SIG-M5 (cell line): Measurements from ENCODE around the gene KRTAP17-1.
"Not testable (repeated sequence)": the region's sequence is repeated elsewhere in the genome, so short reads cannot be mapped to it uniquely, and the experiment has no call there.

Experiments
- DNase-seq: peaks from one replicate; lab custom pipeline; 2025; lab: John Stamatoyannopoulos, UW

The KRTAP17-1 gene, protein sequence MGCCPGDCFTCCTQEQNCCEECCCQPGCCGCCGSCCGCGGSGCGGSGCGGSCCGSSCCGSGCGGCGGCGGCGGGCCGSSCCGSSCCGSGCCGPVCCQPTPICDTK

DNA sequence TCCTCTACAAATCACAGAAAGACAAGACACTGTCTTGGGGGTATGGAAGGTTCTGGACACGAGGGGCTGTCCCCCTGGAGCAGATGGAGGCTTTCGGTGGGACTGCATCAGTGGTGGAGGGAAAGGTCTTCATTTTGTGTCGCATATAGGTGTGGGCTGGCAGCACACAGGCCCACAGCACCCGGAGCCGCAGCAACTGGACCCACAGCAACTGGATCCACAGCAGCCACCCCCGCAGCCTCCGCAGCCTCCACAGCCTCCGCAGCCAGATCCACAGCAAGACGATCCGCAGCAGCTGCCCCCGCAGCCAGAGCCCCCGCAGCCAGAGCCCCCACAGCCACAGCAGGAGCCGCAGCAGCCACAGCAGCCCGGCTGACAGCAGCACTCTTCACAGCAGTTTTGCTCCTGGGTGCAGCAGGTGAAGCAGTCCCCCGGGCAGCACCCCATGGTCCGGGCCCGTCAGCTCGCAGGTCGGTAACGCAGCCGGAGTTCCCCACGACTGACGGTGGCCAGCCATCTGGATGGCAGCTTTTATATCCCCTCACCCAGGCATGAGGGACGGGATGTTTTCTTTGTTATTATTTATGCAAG, at the start of gene KRTAP17-1:
Gene KRTAP17-1, minus strand, starts transcription at position 507 of the 591 bp plus-strand sequence. Its CDS starts 60 bp downstream, at position 447.
- no peak for DNase-seq

DNA sequence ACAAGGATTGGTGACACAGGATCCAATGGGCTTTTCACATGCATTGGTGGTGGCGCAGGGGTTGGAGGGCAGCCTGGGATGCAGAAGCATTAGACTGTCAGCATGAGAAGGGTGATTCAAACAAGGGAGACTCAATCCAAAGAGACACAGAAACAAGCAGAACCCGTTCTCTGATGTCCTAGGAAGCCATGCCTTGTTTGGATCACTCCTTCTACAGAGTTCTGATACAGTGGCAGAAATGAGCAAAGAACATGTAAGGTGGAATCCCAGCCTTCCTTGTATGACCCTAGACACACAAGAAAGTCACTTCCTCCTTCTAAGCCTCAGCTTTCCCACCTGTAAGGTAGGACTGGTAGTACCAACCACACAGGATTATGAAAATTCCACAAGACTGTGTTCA, 48.4 kb upstream of the KRTAP17-1 start:
- no peak for DNase-seq

GRCh38 chr17:41360296-41360995, 44.9 kb upstream of the KRTAP17-1 start:
- no peak for DNase-seq

- no peak for DNase-seq
Observed at GRCh38 chr17:41354536-41354935, 39.0 kb upstream of the KRTAP17-1 start.

DNA sequence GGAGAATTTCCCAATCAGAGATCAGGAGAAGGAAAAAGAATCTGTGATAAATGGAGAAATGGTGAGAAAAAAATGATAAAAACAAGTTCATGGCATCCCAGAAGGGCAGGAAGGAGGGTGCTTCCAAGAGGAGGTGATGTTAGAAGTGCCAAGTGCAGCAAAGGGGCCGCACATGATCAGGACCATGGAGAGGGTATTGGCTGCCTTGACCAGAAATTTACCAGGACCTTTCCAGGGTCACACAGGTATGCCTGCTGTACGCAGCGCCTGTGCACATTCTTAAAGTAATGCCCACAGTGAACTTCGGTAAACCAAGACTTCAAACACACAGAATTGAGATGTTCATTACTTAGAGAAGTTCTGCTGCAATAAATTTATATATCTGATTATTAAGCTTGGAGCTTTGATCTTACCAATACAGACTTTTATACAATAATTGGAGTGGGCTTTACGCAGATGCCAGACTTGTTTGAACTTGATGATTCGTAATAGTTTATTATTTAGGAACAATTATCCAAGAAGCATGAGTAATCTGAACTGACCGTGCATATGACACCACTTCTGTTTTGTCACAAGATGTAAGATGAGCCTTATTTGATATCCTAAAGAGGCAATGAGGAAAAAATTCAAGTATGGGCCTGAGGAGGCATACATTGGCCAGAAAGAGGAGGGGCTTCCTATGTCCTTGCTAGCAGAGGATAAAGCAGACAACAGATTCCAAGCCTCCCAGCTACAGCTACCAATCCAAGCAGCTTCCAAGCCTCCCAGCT, 37.3 kb upstream of the KRTAP17-1 start:
- no peak for DNase-seq

- DNase-seq, result no peak
Observed at GRCh38 chr17:41351177-41351576, 35.7 kb upstream of the KRTAP17-1 start.

- not testable (repeated sequence) for DNase-seq
Observed at GRCh38 chr17:41350381-41350878, 34.9 kb upstream of the KRTAP17-1 start, which contains the start of gene KRT33A. Gene KRT33A (minus strand): TSS chr17:41350828. CDS start chr17:41350767, 61 bp downstream.

DNA sequence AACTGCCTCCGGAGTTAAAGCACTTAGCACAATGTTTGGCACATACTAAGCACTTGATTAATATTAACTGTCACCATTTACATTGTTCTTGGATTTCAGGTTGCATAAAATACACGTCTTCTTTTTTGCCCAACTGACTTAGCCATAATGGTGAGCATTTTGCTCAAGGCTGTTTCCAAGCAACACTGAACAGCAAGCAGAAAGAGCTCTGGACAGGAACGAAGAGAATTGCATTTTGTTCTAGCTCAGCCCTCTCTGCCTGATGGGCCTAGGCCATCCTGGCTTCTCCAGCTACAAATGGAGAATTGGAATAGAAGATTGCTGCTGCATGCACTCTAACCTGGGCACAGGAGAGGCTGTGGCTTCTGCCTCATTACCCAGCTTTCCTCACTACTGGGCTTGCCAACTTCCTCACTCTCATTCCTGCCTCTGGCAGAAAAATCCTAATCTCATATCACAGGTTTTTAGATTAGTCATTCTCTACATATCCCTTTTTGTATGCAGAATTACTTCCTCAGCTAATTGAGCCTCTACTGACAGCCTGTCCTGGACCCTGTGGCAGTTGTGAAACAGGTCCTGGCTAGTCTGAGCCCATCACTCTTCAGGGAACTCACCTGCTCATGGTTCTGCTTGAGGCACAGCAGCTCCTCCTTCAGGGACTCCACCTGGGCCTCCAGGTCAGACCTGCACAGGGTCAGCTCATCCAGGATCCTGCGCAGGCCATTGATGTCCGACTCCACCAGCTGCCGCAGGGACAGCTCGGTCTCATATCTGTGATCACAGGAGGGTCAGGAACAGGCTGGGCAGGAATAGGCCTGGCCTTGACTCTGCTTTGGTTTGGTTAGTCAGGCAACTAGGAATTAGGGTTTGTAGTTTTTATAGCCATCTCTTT, 32.6 kb upstream of the KRTAP17-1 start:
- DNase-seq, result no peak

GRCh38 chr17:41346421-41346820, 30.9 kb upstream of the KRTAP17-1 start:
- not testable (repeated sequence) for DNase-seq

GRCh38 chr17:41345992-41346391, 30.5 kb upstream of the KRTAP17-1 start:
- DNase-seq, result no peak

GRCh38 chr17:41343029-41343428, 27.5 kb upstream of the KRTAP17-1 start:
- no peak for DNase-seq

DNA sequence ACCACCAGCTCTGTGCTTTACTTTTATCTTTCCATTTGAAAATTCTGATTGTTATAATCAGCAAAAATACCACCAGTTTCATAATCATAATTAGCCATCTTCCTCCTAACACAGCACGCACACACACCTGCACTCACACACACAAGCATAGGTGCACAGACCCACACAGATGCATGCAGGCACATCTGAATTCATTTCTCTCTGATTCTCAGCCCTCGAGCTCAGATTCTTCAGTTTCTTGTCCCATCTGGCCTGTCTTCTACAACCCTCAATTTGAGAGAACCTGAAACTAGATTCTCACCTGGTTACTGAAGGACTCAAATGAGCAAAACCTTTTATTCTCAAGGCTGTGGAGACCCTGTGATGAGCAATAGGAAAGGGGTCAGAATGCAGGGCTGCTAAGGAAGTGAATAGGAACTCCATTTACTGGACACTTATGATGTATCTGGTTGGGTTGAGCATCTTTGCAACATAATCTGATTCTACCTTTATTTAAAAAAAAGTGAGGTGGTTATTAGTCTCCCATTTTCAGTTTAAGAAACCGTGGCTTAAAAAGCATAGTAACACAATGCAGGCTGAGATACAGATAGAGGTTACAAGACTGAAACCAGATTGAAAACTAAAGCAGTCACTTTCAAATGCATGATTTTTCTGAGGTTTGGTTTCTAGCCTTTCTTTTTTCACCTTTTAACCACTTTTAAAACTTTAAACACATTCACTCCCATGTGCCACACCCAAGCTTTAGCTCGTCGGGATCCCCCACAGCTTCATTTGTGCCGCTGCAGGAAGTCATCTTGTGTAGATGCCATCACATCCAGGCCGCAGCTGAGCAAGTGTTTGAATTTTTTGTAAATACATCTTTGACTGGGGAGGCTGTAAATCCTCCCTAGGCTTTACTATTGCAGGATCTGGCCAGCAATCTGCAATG, 25.7 kb upstream of the KRTAP17-1 start:
- DNase-seq, result no peak

DNA sequence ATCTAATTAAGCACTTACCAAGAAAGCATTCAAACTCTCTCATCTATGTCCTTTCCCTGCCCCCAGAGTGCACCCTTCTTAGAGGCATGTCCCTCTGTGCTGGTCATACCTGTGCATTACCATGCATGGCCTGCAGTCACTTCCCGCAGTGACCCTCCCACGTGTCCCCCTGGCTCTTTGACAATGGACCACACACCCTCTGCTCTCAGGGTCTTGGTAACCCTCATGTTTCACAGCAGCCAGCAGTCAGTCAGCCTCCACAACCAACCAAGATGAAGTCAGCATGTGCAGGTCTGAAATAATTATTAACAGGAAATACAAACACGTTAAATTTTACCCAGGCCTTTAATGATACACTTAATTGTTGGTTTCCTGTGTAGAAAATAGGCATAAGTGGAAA, 25.0 kb upstream of the KRTAP17-1 start:
- no peak for DNase-seq

DNA sequence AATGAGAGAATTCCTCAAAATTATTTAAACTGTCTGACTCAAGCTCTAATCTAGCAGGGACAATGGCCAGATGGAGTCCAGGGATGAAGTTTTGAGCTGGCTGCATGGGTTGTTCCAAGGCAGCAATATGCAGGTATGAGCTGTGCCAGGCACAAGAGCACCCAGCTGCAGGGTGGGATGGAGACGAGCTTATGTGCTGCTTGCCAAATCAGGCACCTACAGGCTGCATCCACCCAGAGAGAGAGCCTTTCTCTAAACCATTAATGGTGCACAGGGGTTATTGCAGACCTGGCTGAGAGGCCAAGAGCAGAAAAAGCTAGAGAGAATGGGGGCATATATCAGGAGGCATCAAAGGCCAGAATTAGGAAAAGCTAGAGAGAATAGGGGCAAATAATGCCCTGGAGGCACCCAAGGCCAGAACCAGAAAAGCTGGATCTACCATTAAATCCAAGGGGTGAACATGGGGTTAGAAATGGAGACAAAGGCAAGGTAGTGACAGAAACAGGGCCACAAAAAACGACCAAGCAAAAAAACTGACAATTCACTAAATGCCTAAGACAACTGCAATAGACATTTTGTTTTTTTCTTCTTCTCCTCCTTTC, 24.2 kb upstream of the KRTAP17-1 start:
- DNase-seq, result no peak

DNA sequence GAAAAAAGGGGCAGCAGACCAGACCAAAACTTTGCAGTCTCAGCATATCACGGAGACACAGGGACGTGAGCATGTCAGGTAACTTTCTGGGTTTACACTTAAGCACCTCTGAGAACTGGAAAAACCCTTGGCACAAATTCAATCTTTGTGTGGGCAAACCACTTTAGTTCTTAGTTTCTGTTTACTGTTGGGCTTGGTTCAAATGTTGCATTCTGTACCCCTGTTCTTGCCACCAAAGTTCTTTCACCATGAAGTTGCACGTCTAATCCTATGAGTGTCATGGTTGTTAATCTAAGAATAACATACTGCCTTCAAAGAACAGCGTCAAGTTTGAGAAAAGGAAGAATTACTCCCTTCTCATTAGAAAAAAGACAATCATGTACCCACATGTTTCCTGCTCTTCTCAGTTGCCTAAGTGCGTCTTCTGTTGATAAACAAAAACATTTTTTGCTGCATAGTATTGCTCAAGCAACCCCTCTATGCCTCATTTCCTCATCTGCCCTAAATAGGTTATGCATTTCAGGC, 23.5 kb upstream of the KRTAP17-1 start:
- DNase-seq, result no peak

DNA sequence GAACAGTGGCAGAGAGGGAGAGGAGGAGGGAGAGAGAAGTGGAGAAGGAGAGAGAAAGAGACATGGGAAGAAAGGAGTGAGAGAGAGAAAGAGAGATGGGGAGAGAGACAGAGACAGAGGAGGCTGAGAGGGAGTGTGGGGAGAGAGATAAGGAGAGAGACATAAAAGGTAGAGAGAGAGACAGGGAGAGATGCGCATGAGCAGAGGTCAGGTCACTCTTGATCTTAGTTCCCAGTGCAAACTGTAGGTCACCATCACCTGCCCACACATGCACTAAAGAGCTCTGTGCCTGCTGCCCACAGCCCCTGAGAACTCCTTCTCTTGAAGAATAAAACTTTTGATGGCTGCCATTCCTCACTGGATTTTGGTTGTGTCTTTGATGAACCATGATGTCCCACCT, 20.2 kb upstream of the KRTAP17-1 start:
- no peak for DNase-seq

- no peak for DNase-seq
Observed at GRCh38 chr17:41334385-41335305, 19.1 kb upstream of the KRTAP17-1 start.

DNA sequence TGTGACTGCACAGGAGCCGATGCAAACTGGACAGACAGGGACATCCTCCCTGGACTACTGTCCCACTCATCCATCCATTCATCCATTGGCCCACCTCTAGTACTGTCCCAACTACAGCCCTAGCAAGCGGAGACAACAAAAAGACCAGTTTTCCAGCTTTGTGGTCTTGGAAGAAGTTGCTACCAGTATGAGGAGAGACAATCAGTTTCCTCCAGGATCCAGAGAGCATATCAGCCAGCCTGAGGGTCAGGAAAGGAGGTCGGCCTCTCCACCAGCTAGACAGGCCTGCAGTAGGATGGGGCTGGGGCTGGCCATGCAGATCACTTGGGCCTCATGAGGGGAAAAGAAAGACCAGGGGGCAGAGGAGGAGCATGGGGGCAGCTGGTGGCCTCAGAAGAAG, 18.3 kb upstream of the KRTAP17-1 start:
- no peak for DNase-seq

GRCh38 chr17:41333098-41333497, 17.6 kb upstream of the KRTAP17-1 start:
- DNase-seq, result no peak
